Duodenal mucosa (tissue), 2 donors: ENCODE measurements around the gene LMF1.

Experiments used
- H3K27ac ChIP-seq: one replicate; pipeline ENCODE4 v1.7.0; 2013; ENCODE audit warnings: low read depth, low read length
- H3K27me3 ChIP-seq, 2 donors: one replicate each; pipeline ENCODE4 v1.7.0; 2013; ENCODE audit warnings: low read length in 2 of 2, control low read depth in 1 of 2; ENCODE audit not compliant: insufficient read depth in 2 of 2, control insufficient read depth in 1 of 2
- H3K36me3 ChIP-seq, 2 donors: one replicate each; pipeline ENCODE4 v1.7.0; 2013; ENCODE audit warnings: low read length in 2 of 2, control low read depth in 1 of 2; ENCODE audit not compliant: insufficient read depth in 2 of 2, control insufficient read depth in 1 of 2
- H3K4me1 ChIP-seq, 2 donors: one replicate each; pipeline ENCODE4 v1.7.0; 2013; ENCODE audit warnings: low read length in 2 of 2, control low read depth in 1 of 2; ENCODE audit not compliant: insufficient read depth in 2 of 2, control insufficient read depth in 1 of 2
- H3K4me3 ChIP-seq, 2 donors: one replicate each; pipeline ENCODE4 v1.7.0; 2013; ENCODE audit warnings: low read length in 2 of 2, low read depth in 1 of 2
- H3K9ac ChIP-seq, 2 donors: one replicate each; pipeline ENCODE4 v1.7.0; 2013; ENCODE audit warnings: low read length in 2 of 2, low read depth in 1 of 2
- H3K9me3 ChIP-seq, 2 donors: one replicate each; pipeline ENCODE4 v1.7.0; 2013; ENCODE audit warnings: low read length in 2 of 2, control low read depth in 1 of 2; ENCODE audit not compliant: control insufficient read depth in 1 of 2

The LMF1 gene

GRCh38 chr16:1011316-1012082 is 40.7 kb upstream of the LMF1 start:
- Histone ChIP-seq H3K9me3 (no peaks in the 10 kb centered on the region), H3K9ac (no peak overlapping the region), H3K4me3 (no peak overlapping the region), H3K4me1 (no peaks in the 10 kb centered on the region), H3K27me3 (peaks cover 0 to 3% of the 10 kb centered on the region in 2 donors), H3K36me3 (no peaks in the 10 kb centered on the region), H3K27ac (no peak overlapping the region)

- peaks cover 0 to 3% of the 10 kb centered on the region in 2 donors for H3K27me3 ChIP-seq
- H3K36me3 ChIP-seq, result no peaks in the 10 kb centered on the region
- H3K4me1 ChIP-seq, result no peaks in the 10 kb centered on the region
- H3K4me3 ChIP-seq, result no peak overlapping the region
- H3K27ac ChIP-seq, result no peak overlapping the region
- no peaks in the 10 kb centered on the region for H3K9me3 ChIP-seq
- H3K9ac ChIP-seq, result no peak overlapping the region
Observed at GRCh38 chr16:1010815-1011214, 40.0 kb upstream of the LMF1 start.

GRCh38 chr16:1010251-1010650 is 39.5 kb upstream of the LMF1 start:
- no peak overlapping the region for H3K9ac ChIP-seq
- no peak overlapping the region for H3K4me3 ChIP-seq
- H3K4me1 ChIP-seq, result no peaks in the 10 kb centered on the region
- H3K36me3 ChIP-seq, result no peaks in the 10 kb centered on the region
- no peak overlapping the region for H3K27ac ChIP-seq
- H3K27me3 ChIP-seq, result peaks cover 0 to 3% of the 10 kb centered on the region in 2 donors
- H3K9me3 ChIP-seq, result no peaks in the 10 kb centered on the region

- Histone ChIP-seq H3K9me3 (no peaks in the 10 kb centered on the region), H3K27me3 (peaks cover 0 to 3% of the 10 kb centered on the region in 2 donors), H3K27ac (no peak overlapping the region), H3K9ac (no peak overlapping the region), H3K4me1 (no peaks in the 10 kb centered on the region), H3K4me3 (no peak overlapping the region), H3K36me3 (no peaks in the 10 kb centered on the region)
Observed at GRCh38 chr16:1009358-1010150, 38.8 kb upstream of the LMF1 start.

- Histone ChIP-seq H3K4me3 (no peak overlapping the region), H3K4me1 (peaks cover 0 to under 1% of the 10 kb centered on the region in 2 donors), H3K9ac (no peak overlapping the region), H3K9me3 (no peaks in the 10 kb centered on the region), H3K36me3 (no peaks in the 10 kb centered on the region), H3K27me3 (peaks cover 0 to 3% of the 10 kb centered on the region in 2 donors), H3K27ac (no peak overlapping the region)
Observed at GRCh38 chr16:1008085-1008484, 37.3 kb upstream of the LMF1 start.

GRCh38 chr16:1007284-1007850 is 36.6 kb upstream of the LMF1 start:
- Histone ChIP-seq H3K27me3 (peaks cover 0 to 3% of the 10 kb centered on the region in 2 donors), H3K4me3 (no peak overlapping the region), H3K9me3 (no peaks in the 10 kb centered on the region)

GRCh38 chr16:1006781-1007180 is 36.0 kb upstream of the LMF1 start:
- no peaks in the 10 kb centered on the region for H3K36me3 ChIP-seq
- peaks cover 0 to 8% of the 10 kb centered on the region in 2 donors for H3K4me1 ChIP-seq
- H3K9ac ChIP-seq, result no peak overlapping the region
- H3K9me3 ChIP-seq, result no peaks in the 10 kb centered on the region
- peaks cover 0 to 3% of the 10 kb centered on the region in 2 donors for H3K27me3 ChIP-seq
- H3K27ac ChIP-seq, result no peak overlapping the region
- H3K4me3 ChIP-seq, result no peak overlapping the region

More at GRCh38 chr16:1007284-1007850, 36.6 kb upstream of the LMF1 start:
- H3K4me1 ChIP-seq, result peaks cover 0 to 7% of the 10 kb centered on the region in 2 donors
- H3K36me3 ChIP-seq, result no peaks in the 10 kb centered on the region
- no peak overlapping the region for H3K9ac ChIP-seq
- H3K27ac ChIP-seq, result no peak overlapping the region

GRCh38 chr16:1005286-1005685 is 34.5 kb upstream of the LMF1 start:
- Histone ChIP-seq H3K4me1 (peaks cover 0 to 8% of the 10 kb centered on the region in 2 donors), H3K9ac (no peak overlapping the region), H3K36me3 (no peaks in the 10 kb centered on the region), H3K27ac (no peak overlapping the region), H3K4me3 (no peak overlapping the region), H3K27me3 (no peaks in the 10 kb centered on the region), H3K9me3 (no peaks in the 10 kb centered on the region)

- H3K27me3 ChIP-seq, result no peaks in the 10 kb centered on the region
- H3K9ac ChIP-seq, result no peak overlapping the region
- peaks cover 0 to 8% of the 10 kb centered on the region in 2 donors for H3K4me1 ChIP-seq
- H3K4me3 ChIP-seq, result no peak overlapping the region
- no peaks in the 10 kb centered on the region for H3K9me3 ChIP-seq
- H3K36me3 ChIP-seq, result no peaks in the 10 kb centered on the region
- H3K27ac ChIP-seq, result no peak overlapping the region
Observed at GRCh38 chr16:1003391-1004347, 32.9 kb upstream of the LMF1 start.
